ENCODE data around the gene CYSTM1.

The CYSTM1 gene

DNA sequence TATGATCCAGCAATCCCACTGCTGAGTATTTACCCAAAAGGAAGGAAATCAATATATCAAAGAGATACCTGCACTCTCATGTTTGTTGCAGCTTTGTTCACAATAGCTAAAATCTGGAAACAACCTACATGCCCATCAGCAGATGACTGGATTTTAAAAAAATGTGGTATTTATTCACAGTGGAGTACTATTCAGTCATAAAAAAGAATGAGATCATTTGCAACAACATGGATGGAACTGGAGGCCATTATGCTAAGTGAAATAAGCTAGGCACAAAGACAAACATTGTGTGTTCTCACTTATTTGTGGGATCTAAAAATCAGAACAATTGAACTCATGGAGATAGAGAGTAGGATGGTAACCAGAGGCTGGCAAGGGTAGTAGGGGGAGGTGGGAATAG, 33.1 kb downstream of the CYSTM1 start:
- Histone ChIP-seq H3K9ac (ENCODE audit: low read depth, low read length) (no peak overlapping the region), H3K4me1 (ENCODE audit: insufficient read depth, low read length) (no peaks in the 10 kb centered on the region), H3K4me3 (ENCODE audit: low read depth in 1 of 2, low read length in 2 of 2) (no peak overlapping the region), H3K27ac (ENCODE audit: low read length) (no peak overlapping the region), H4K20me1 (ENCODE audit: insufficient read depth, low read length) (no peaks in the 10 kb centered on the region), H3K4me2 (ENCODE audit: insufficient read depth, low read length) (no peak overlapping the region), H3K36me3 (ENCODE audit: insufficient read depth, low read length) (no peaks in the 10 kb centered on the region), H2AFZ (ENCODE audit: low read depth, low read length) (no peak overlapping the region), H3K27me3 (ENCODE audit: insufficient read depth, low read length, poor library complexity) (no peaks in the 10 kb centered on the region), H3K9me3 (ENCODE audit: insufficient read depth, low read length, severe bottlenecking) (no peaks in the 10 kb centered on the region), H3K79me2 (ENCODE audit: insufficient read depth, low read length) (no peaks in the 10 kb centered on the region)
- DNase-seq (no peak), ATAC-seq (ENCODE audit: insufficient read depth, low read depth) (no peak)
- no peak for TF ChIP-seq EZH2 (IDR thresholded peaks at IDR 0.05; ENCODE audit: borderline replicate concordance, low read depth, low read length, severe bottlenecking)
- TF ChIP-seq, protein P1, sequence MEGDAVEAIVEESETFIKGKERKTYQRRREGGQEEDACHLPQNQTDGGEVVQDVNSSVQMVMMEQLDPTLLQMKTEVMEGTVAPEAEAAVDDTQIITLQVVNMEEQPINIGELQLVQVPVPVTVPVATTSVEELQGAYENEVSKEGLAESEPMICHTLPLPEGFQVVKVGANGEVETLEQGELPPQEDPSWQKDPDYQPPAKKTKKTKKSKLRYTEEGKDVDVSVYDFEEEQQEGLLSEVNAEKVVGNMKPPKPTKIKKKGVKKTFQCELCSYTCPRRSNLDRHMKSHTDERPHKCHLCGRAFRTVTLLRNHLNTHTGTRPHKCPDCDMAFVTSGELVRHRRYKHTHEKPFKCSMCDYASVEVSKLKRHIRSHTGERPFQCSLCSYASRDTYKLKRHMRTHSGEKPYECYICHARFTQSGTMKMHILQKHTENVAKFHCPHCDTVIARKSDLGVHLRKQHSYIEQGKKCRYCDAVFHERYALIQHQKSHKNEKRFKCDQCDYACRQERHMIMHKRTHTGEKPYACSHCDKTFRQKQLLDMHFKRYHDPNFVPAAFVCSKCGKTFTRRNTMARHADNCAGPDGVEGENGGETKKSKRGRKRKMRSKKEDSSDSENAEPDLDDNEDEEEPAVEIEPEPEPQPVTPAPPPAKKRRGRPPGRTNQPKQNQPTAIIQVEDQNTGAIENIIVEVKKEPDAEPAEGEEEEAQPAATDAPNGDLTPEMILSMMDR (IDR thresholded peaks at IDR 0.05; ENCODE audit: borderline replicate concordance, extremely low read depth, low read length, poor library complexity, severe bottlenecking): no peak

GRCh38 chr5:140213370-140213983, 38.5 kb downstream of the CYSTM1 start:
- no peak overlapping the region for H3K9ac ChIP-seq (ENCODE audit: low read depth, low read length)
- TF ChIP-seq, protein P1 (IDR thresholded peaks at IDR 0.05; ENCODE audit: borderline replicate concordance, extremely low read depth, low read length, poor library complexity, severe bottlenecking): no peak
- no peak for TF ChIP-seq EZH2 (IDR thresholded peaks at IDR 0.05; ENCODE audit: borderline replicate concordance, low read depth, low read length, severe bottlenecking)
- no peak overlapping the region for H3K4me3 ChIP-seq (ENCODE audit: low read depth in 1 of 2, low read length in 2 of 2)
- H3K27ac ChIP-seq (ENCODE audit: low read length): no peak overlapping the region
- H3K4me1 ChIP-seq (ENCODE audit: insufficient read depth, low read length): peaks cover 3% of the 10 kb centered on the region; the same call in 1 of the 2 replicates
- no peak overlapping the region for H2AFZ ChIP-seq (ENCODE audit: low read depth, low read length)
- H4K20me1 ChIP-seq (ENCODE audit: insufficient read depth, low read length): peaks cover 7% of the 10 kb centered on the region; the same call in 1 of the 2 replicates
- H3K36me3 ChIP-seq (ENCODE audit: insufficient read depth, low read length): no peaks in the 10 kb centered on the region
- H3K9me3 ChIP-seq (ENCODE audit: insufficient read depth, low read length, severe bottlenecking): no peaks in the 10 kb centered on the region
- no peaks in the 10 kb centered on the region for H3K27me3 ChIP-seq (ENCODE audit: insufficient read depth, low read length, poor library complexity)
- DNase-seq (no peak), ATAC-seq (ENCODE audit: insufficient read depth, low read depth) (no peak)
- no peaks in the 10 kb centered on the region for H3K79me2 ChIP-seq (ENCODE audit: insufficient read depth, low read length)
- no peak overlapping the region for H3K4me2 ChIP-seq (ENCODE audit: insufficient read depth, low read length)

GRCh38 chr5:140214831-140215230, 39.8 kb downstream of the CYSTM1 start:
- Histone ChIP-seq H2AFZ (ENCODE audit: low read depth, low read length) (no peak overlapping the region), H3K79me2 (ENCODE audit: insufficient read depth, low read length) (no peaks in the 10 kb centered on the region), H3K9me3 (ENCODE audit: insufficient read depth, low read length, severe bottlenecking) (no peaks in the 10 kb centered on the region), H3K36me3 (ENCODE audit: insufficient read depth, low read length) (no peaks in the 10 kb centered on the region), H3K9ac (ENCODE audit: low read depth, low read length) (no peak overlapping the region), H3K27ac (ENCODE audit: low read length) (no peak overlapping the region), H3K4me3 (ENCODE audit: low read depth in 1 of 2, low read length in 2 of 2) (no peak overlapping the region), H3K27me3 (ENCODE audit: insufficient read depth, low read length, poor library complexity) (no peaks in the 10 kb centered on the region), H4K20me1 (ENCODE audit: insufficient read depth, low read length) (peaks cover 7% of the 10 kb centered on the region; the same call in 1 of the 2 replicates), H3K4me2 (ENCODE audit: insufficient read depth, low read length) (no peak overlapping the region), H3K4me1 (ENCODE audit: insufficient read depth, low read length) (peaks cover 3% of the 10 kb centered on the region; the same call in 1 of the 2 replicates)
- ATAC-seq (ENCODE audit: insufficient read depth, low read depth): peak; percentile 88
- TF ChIP-seq, protein P1 (IDR thresholded peaks at IDR 0.05; ENCODE audit: borderline replicate concordance, extremely low read depth, low read length, poor library complexity, severe bottlenecking): no peak
- no peak for TF ChIP-seq EZH2 (IDR thresholded peaks at IDR 0.05; ENCODE audit: borderline replicate concordance, low read depth, low read length, severe bottlenecking)
- peak; percentile 48 for DNase-seq
